HuH-7 (cell line): Measurements from ENCODE around the gene GLI3.
A peak's percentile ranks its signal among the peaks of the same experiment; 100 is the strongest.

Source experiments
- DNase-seq: peaks from one replicate; pipeline ENCODE4 v3.0.0; 2011; ENCODE audit warnings: low spot score

Gene GLI3

GRCh38 chr7:42105554-42106358, 131.3 kb downstream of the GLI3 start:
- DNase-seq, result no peak

GRCh38 chr7:42104694-42105093, 132.3 kb downstream of the GLI3 start:
- no peak for DNase-seq

- DNase-seq, result no peak
Measured at GRCh38 chr7:42104231-42104630, 132.8 kb downstream of the GLI3 start.

- DNase-seq, result no peak
Measured at GRCh38 chr7:42103456-42103855, 133.6 kb downstream of the GLI3 start.

- no peak for DNase-seq
Measured at GRCh38 chr7:42103020-42103419, 134.0 kb downstream of the GLI3 start.

- DNase-seq, result no peak
Measured at GRCh38 chr7:42102301-42102700, 134.7 kb downstream of the GLI3 start.

GRCh38 chr7:42100156-42100508, 136.9 kb downstream of the GLI3 start:
- DNase-seq, result no peak

- DNase-seq, result no peak
Measured at GRCh38 chr7:42099470-42100155, 137.4 kb downstream of the GLI3 start.

GRCh38 chr7:42099066-42099465, 137.9 kb downstream of the GLI3 start:
- no peak for DNase-seq

GRCh38 chr7:42097752-42098151, 139.3 kb downstream of the GLI3 start:
- DNase-seq, result peak; percentile 19

GRCh38 chr7:42096681-42097561, 140.1 kb downstream of the GLI3 start:
- DNase-seq, result no peak

GRCh38 chr7:42096268-42096667, 140.7 kb downstream of the GLI3 start:
- no peak for DNase-seq

- DNase-seq, result no peak
Measured at GRCh38 chr7:42095791-42096190, 141.2 kb downstream of the GLI3 start.

- no peak for DNase-seq
Measured at GRCh38 chr7:42093349-42093905, 143.6 kb downstream of the GLI3 start.

- peak; percentile 48 for DNase-seq
Measured at GRCh38 chr7:42091461-42092291, 145.3 kb downstream of the GLI3 start.

GRCh38 chr7:42090806-42091205, 146.2 kb downstream of the GLI3 start:
- no peak for DNase-seq

GRCh38 chr7:42090056-42090455, 147.0 kb downstream of the GLI3 start:
- no peak for DNase-seq

GRCh38 chr7:42087616-42088015, 149.4 kb downstream of the GLI3 start:
- no peak for DNase-seq

GRCh38 chr7:42085531-42085930, 151.5 kb downstream of the GLI3 start:
- no peak for DNase-seq

GRCh38 chr7:42084263-42084662, 152.7 kb downstream of the GLI3 start:
- DNase-seq, result no peak

- DNase-seq, result no peak
Measured at GRCh38 chr7:42083284-42083683, 153.7 kb downstream of the GLI3 start.
